Measurements from ENCODE around the gene UBE3C. TPM values are rescaled to one million over a fixed set of nuclear protein-coding genes. Genes with fewer than 3 reads are reported as not detected.
A peak's percentile ranks its signal among the peaks of the same experiment; 100 is the strongest.

UBE3C gene
- total and polyA plus RNA-seq, 3 experiments from 2014 or later, result 30.7 to 82.7 (median 81.1) TPM

GRCh38 chr7:157160433-157160832, 21.7 kb downstream of the UBE3C start:
- Histone ChIP-seq H3K27ac (ENCODE audit: low read depth, low read length) (no peak overlapping the region), H3K4me1 (ENCODE audit: insufficient read depth, low read length) (no peaks in the 10 kb centered on the region), H3K4me3 (ENCODE audit: low read length) (no peak overlapping the region), H3K9me3 (ENCODE audit: low read length) (no peaks in the 10 kb centered on the region), H3K36me3 (ENCODE audit: insufficient read depth, low read length) (peaks cover 9% of the 10 kb centered on the region), H3K27me3 (ENCODE audit: insufficient read depth, low read length, poor library complexity, severe bottlenecking) (no peaks in the 10 kb centered on the region)
- H3K9me3 Mint-ChIP-seq, result peaks cover 0 to 8% (median 7%) of the 10 kb centered on the region in 5 donors
- CTCF ChIA-PET, result no interaction called here
- H3K27me3 Mint-ChIP-seq, result no peaks in the 10 kb centered on the region
- peaks cover 9 to 26% (median 14%) of the 10 kb centered on the region in 3 donors for H3K36me3 Mint-ChIP-seq
- no peak overlapping the region for H3K4me3 Mint-ChIP-seq
- DNase-seq, result no peak
- peaks cover 37 to 67% (median 59%) of the 10 kb centered on the region in 3 donors for H3K4me1 Mint-ChIP-seq
- peak overlapping the region in 2 of 8 donors; percentile 24 to 28 for H3K27ac Mint-ChIP-seq
- POLR2A ChIA-PET, result no interaction called here

- Mint-ChIP-seq H3K27ac (peak overlapping the region in 2 of 8 donors; percentile 32 to 75), H3K9me3 (peaks cover 6 to 17% (median 15%) of the 10 kb centered on the region in 5 donors), H3K36me3 (peaks cover 19 to 66% (median 24%) of the 10 kb centered on the region in 3 donors), H3K4me1 (peaks cover 11 to 29% (median 24%) of the 10 kb centered on the region in 3 donors), H3K4me3 (no peak overlapping the region), H3K27me3 (no peaks in the 10 kb centered on the region)
- Histone ChIP-seq H3K4me3 (ENCODE audit: low read length) (no peak overlapping the region), H3K27ac (ENCODE audit: low read depth, low read length) (no peak overlapping the region), H3K27me3 (ENCODE audit: insufficient read depth, low read length, poor library complexity, severe bottlenecking) (no peaks in the 10 kb centered on the region), H3K36me3 (ENCODE audit: insufficient read depth, low read length) (peaks cover 24% of the 10 kb centered on the region), H3K9me3 (ENCODE audit: low read length) (peaks cover 5% of the 10 kb centered on the region), H3K4me1 (ENCODE audit: insufficient read depth, low read length) (no peaks in the 10 kb centered on the region)
- ChIA-PET CTCF (no interaction called here), POLR2A (no interaction called here)
- DNase-seq, result no peak
Measured at GRCh38 chr7:157165987-157166386, 27.3 kb downstream of the UBE3C start.

- CTCF ChIA-PET, result interaction anchor here (1.3 kb wide), 1 partner anchor 10 kb away, joined by 3 read pairs; no protein-coding TSS in a partner anchor
- POLR2A ChIA-PET, result interaction anchor here (0.7 kb wide), 1 partner anchor 153 kb away, joined by 5 read pairs; no protein-coding TSS in a partner anchor
Measured at GRCh38 chr7:157168571-157168970, 29.8 kb downstream of the UBE3C start.

GRCh38 chr7:157176771-157177170, 38.0 kb downstream of the UBE3C start:
- H3K27ac ChIP-seq (ENCODE audit: low read depth, low read length), result no peak overlapping the region
- H3K27me3 ChIP-seq (ENCODE audit: insufficient read depth, low read length, poor library complexity, severe bottlenecking), result no peaks in the 10 kb centered on the region
- no peak overlapping the region for H3K4me3 Mint-ChIP-seq
- ChIA-PET CTCF (no interaction called here), POLR2A (no interaction called here)
- peaks cover 51% of the 10 kb centered on the region for H3K36me3 ChIP-seq (ENCODE audit: insufficient read depth, low read length)
- no peak overlapping the region for H3K4me3 ChIP-seq (ENCODE audit: low read length)
- H3K9me3 Mint-ChIP-seq, result no peaks in the 10 kb centered on the region
- no peak for DNase-seq
- no peaks in the 10 kb centered on the region for H3K4me1 ChIP-seq (ENCODE audit: insufficient read depth, low read length)
- no peaks in the 10 kb centered on the region for H3K27me3 Mint-ChIP-seq
- peaks cover 0 to 83% (median 4%) of the 10 kb centered on the region in 3 donors for H3K36me3 Mint-ChIP-seq
- H3K9me3 ChIP-seq (ENCODE audit: low read length), result no peaks in the 10 kb centered on the region
- peak overlapping the region in 1 of 8 donors; percentile 43 for H3K27ac Mint-ChIP-seq
- no peaks in the 10 kb centered on the region for H3K4me1 Mint-ChIP-seq

More at GRCh38 chr7:157168571-157168970, 29.8 kb downstream of the UBE3C start:
- Mint-ChIP-seq H3K4me1 (peaks cover 10 to 25% (median 18%) of the 10 kb centered on the region in 3 donors), H3K4me3 (no peak overlapping the region), H3K36me3 (peaks cover 20 to 79% (median 24%) of the 10 kb centered on the region in 3 donors), H3K27me3 (no peaks in the 10 kb centered on the region), H3K9me3 (peaks cover 6 to 17% (median 15%) of the 10 kb centered on the region in 5 donors), H3K27ac (peak overlapping the region in 4 of 8 donors; percentile 3 to 35 (median 24))
- Histone ChIP-seq H3K4me1 (ENCODE audit: insufficient read depth, low read length) (no peaks in the 10 kb centered on the region), H3K9me3 (ENCODE audit: low read length) (peaks cover 5% of the 10 kb centered on the region), H3K27me3 (ENCODE audit: insufficient read depth, low read length, poor library complexity, severe bottlenecking) (no peaks in the 10 kb centered on the region), H3K36me3 (ENCODE audit: insufficient read depth, low read length) (peaks cover 38% of the 10 kb centered on the region), H3K27ac (ENCODE audit: low read depth, low read length) (no peak overlapping the region), H3K4me3 (ENCODE audit: low read length) (no peak overlapping the region)
- no peak for DNase-seq

- POLR2A ChIA-PET, result no interaction called here
- H3K27me3 Mint-ChIP-seq, result no peaks in the 10 kb centered on the region
- Histone ChIP-seq H3K9me3 (ENCODE audit: low read length) (no peaks in the 10 kb centered on the region), H3K27me3 (ENCODE audit: insufficient read depth, low read length, poor library complexity, severe bottlenecking) (no peaks in the 10 kb centered on the region), H3K36me3 (ENCODE audit: insufficient read depth, low read length) (peaks cover 53% of the 10 kb centered on the region), H3K27ac (ENCODE audit: low read depth, low read length) (no peak overlapping the region), H3K4me1 (ENCODE audit: insufficient read depth, low read length) (no peaks in the 10 kb centered on the region), H3K4me3 (ENCODE audit: low read length) (no peak overlapping the region)
- H3K27ac Mint-ChIP-seq, result no peak overlapping the region
- H3K4me3 Mint-ChIP-seq, result no peak overlapping the region
- no peak for DNase-seq
- H3K36me3 Mint-ChIP-seq, result peaks cover 0 to 87% (median 10%) of the 10 kb centered on the region in 3 donors
- H3K4me1 Mint-ChIP-seq, result no peaks in the 10 kb centered on the region
- CTCF ChIA-PET, result interaction anchor here (1.0 kb wide), 1 partner anchor 8 kb away, joined by 3 read pairs; no protein-coding TSS in a partner anchor
- no peaks in the 10 kb centered on the region for H3K9me3 Mint-ChIP-seq
Measured at GRCh38 chr7:157177333-157177982, 38.7 kb downstream of the UBE3C start.

- Histone ChIP-seq H3K4me3 (ENCODE audit: low read length) (no peak overlapping the region), H3K27me3 (ENCODE audit: insufficient read depth, low read length, poor library complexity, severe bottlenecking) (no peaks in the 10 kb centered on the region), H3K27ac (ENCODE audit: low read depth, low read length) (no peak overlapping the region), H3K4me1 (ENCODE audit: insufficient read depth, low read length) (no peaks in the 10 kb centered on the region), H3K36me3 (ENCODE audit: insufficient read depth, low read length) (peaks cover 49% of the 10 kb centered on the region), H3K9me3 (ENCODE audit: low read length) (no peaks in the 10 kb centered on the region)
- no peak for DNase-seq
- no peak overlapping the region for H3K4me3 Mint-ChIP-seq
- no peaks in the 10 kb centered on the region for H3K9me3 Mint-ChIP-seq
- ChIA-PET POLR2A (no interaction called here), CTCF (interaction anchor here (1.0 kb wide), 1 partner anchor 9 kb away, joined by 3 read pairs; no protein-coding TSS in a partner anchor)
- H3K4me1 Mint-ChIP-seq, result no peaks in the 10 kb centered on the region
- no peaks in the 10 kb centered on the region for H3K27me3 Mint-ChIP-seq
- peaks cover 0 to 86% (median 10%) of the 10 kb centered on the region in 3 donors for H3K36me3 Mint-ChIP-seq
- no peak overlapping the region for H3K27ac Mint-ChIP-seq
Measured at GRCh38 chr7:157177983-157178381, 39.3 kb downstream of the UBE3C start.

GRCh38 chr7:157183832-157184231, 45.1 kb downstream of the UBE3C start:
- Histone ChIP-seq H3K9me3 (ENCODE audit: low read length) (no peaks in the 10 kb centered on the region), H3K27ac (ENCODE audit: low read depth, low read length) (no peak overlapping the region), H3K36me3 (ENCODE audit: insufficient read depth, low read length) (peaks cover 28% of the 10 kb centered on the region), H3K4me3 (ENCODE audit: low read length) (no peak overlapping the region), H3K27me3 (ENCODE audit: insufficient read depth, low read length, poor library complexity, severe bottlenecking) (no peaks in the 10 kb centered on the region), H3K4me1 (ENCODE audit: insufficient read depth, low read length) (no peaks in the 10 kb centered on the region)
- H3K27ac Mint-ChIP-seq, result no peak overlapping the region
- ChIA-PET POLR2A (no interaction called here), CTCF (no interaction called here)
- H3K36me3 Mint-ChIP-seq, result peaks cover 3 to 89% (median 22%) of the 10 kb centered on the region in 3 donors
- DNase-seq, result no peak
- H3K4me3 Mint-ChIP-seq, result no peak overlapping the region
- H3K27me3 Mint-ChIP-seq, result no peaks in the 10 kb centered on the region
- H3K9me3 Mint-ChIP-seq, result no peaks in the 10 kb centered on the region
- no peaks in the 10 kb centered on the region for H3K4me1 Mint-ChIP-seq

GRCh38 chr7:157188091-157188665, 49.5 kb downstream of the UBE3C start:
- Histone ChIP-seq H3K4me3 (ENCODE audit: low read length) (no peak overlapping the region), H3K36me3 (ENCODE audit: insufficient read depth, low read length) (peaks cover 33% of the 10 kb centered on the region), H3K27ac (ENCODE audit: low read depth, low read length) (no peak overlapping the region), H3K4me1 (ENCODE audit: insufficient read depth, low read length) (no peaks in the 10 kb centered on the region), H3K9me3 (ENCODE audit: low read length) (no peaks in the 10 kb centered on the region), H3K27me3 (ENCODE audit: insufficient read depth, low read length, poor library complexity, severe bottlenecking) (no peaks in the 10 kb centered on the region)
- DNase-seq, result no peak
- CTCF ChIA-PET, result no interaction called here
- POLR2A ChIA-PET, result no interaction called here
- Mint-ChIP-seq H3K36me3 (peaks cover 3 to 85% (median 26%) of the 10 kb centered on the region in 3 donors), H3K27ac (peak overlapping the region in 1 of 8 donors; percentile 38), H3K4me1 (peaks cover 0 to 3% (median 0%) of the 10 kb centered on the region in 3 donors), H3K27me3 (no peaks in the 10 kb centered on the region), H3K9me3 (no peaks in the 10 kb centered on the region), H3K4me3 (no peak overlapping the region)

Data from CD8-positive, alpha-beta memory T cell (primary cell).